Memory B cell (primary cell): ENCODE data around the gene SEC14L6.
"Not testable (repeated sequence)": the region's sequence is repeated elsewhere in the genome, so short reads cannot be mapped to it uniquely, and the experiment has no call there.

Experiments
- ATAC-seq: fragments of 150-1000 bp; cut with Tn5 transposase; 2 replicates; pipeline ENCODE4 v1.10.0; 2021; ENCODE audit warnings: low read depth, mild to moderate bottlenecking, moderate library complexity
- DNase-seq, 2 donors: peaks; one replicate each; pipeline ENCODE4 v3.0.0; 2022; ENCODE audit warnings: low spot score in 2 of 2
- H3K27ac Mint-ChIP-seq: one replicate; pipeline ENCODE4 v1.8.0; 2022; ENCODE audit warnings: mild to moderate bottlenecking, moderate library complexity, mixed read lengths
- H3K27me3 Mint-ChIP-seq: one replicate; pipeline ENCODE4 v1.8.0; 2022; ENCODE audit warnings: mixed read lengths
- H3K36me3 Mint-ChIP-seq: one replicate; pipeline ENCODE4 v1.8.0; 2022; ENCODE audit warnings: mild to moderate bottlenecking, mixed read lengths
- H3K4me1 Mint-ChIP-seq: one replicate; pipeline ENCODE4 v1.8.0; 2022; ENCODE audit warnings: mixed read lengths
- H3K4me3 Mint-ChIP-seq: one replicate; pipeline ENCODE4 v1.8.0; 2022; ENCODE audit warnings: mild to moderate bottlenecking, moderate library complexity, mixed read lengths
- H3K9me3 Mint-ChIP-seq: one replicate; pipeline ENCODE4 v1.8.0; 2022; ENCODE audit warnings: mixed read lengths

Gene SEC14L6

DNA sequence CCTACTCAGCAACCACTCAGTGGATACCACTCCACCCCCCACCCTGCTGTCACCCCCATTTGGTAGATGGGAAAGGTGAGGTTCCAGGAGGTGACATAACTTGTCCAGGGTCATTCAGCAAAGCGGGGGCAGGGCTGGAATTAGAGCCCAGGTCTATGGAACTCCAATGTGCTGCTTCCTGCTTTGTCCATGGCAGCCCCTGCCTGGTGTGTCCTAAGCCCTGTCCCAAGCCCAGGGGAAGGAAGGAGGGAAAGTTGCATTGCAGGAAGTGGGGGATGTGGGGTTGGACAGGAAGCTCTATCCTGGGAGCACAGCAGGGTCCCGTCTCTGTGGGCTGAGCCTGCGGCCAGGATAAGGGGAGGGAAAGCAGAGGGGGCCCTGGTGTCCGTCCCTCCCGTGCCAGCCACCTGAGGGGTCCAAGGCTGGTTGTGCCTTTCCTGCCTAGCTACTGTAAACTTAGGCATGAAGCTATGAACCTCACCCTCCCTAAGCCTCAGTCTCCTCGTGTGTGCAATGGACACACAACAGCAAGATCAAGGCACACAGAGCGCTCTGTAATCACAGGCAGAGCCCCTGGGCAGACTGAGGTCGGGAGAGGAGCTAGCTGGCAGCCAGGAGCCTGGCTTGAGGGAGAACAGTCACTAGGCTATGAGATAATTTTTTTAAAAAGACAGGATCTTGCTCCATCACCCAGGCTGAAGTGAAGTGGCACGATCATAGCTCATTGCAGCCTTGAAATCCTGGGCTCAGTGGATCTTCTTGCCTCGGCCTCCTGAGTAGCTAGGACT is 15.1 kb upstream of the SEC14L6 start:
- ATAC-seq, result no peak

DNA sequence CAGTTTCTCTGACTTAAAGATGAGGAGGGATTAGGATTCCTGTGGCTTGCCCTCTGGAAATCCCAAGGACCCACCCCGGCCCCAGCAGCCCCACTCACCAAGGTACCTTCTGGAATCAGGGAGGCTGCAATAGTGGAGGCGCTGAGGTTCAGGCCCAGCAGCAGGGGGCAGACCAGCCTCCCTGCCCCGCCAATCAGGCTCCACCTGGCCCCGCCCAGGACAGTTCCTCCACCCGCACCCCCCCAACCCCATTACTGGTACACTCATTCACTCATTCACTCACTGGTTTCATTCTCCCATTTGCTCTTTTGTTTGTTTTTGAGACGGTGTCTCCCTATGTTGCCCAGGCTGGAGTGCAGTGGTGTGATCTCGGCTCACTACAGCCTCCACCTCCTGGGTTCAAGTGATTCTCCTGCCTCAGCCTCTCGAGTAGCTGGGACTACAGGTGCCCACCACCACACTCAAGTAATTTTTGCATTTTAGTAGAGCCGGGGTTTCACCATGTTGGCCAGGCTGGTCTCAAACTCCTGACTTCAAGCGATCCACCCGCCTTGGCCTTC is 14.2 kb upstream of the SEC14L6 start:
- not testable (repeated sequence) for DNase-seq, H3K36me3 Mint-ChIP-seq, H3K4me1 Mint-ChIP-seq, H3K9me3 Mint-ChIP-seq, H3K4me3 Mint-ChIP-seq, H3K27ac Mint-ChIP-seq, ATAC-seq
- peaks cover 13% of the 10 kb centered on the region for H3K27me3 Mint-ChIP-seq

More for the DNA sequence above, 15.1 kb upstream of the SEC14L6 start:
- Mint-ChIP-seq H3K27me3 (peaks cover 13% of the 10 kb centered on the region), H3K9me3 (no peaks in the 10 kb centered on the region), H3K4me1 (peaks cover 3% of the 10 kb centered on the region), H3K36me3 (no peaks in the 10 kb centered on the region), H3K27ac (no peak overlapping the region), H3K4me3 (no peak overlapping the region)
- DNase-seq, result no peak

- Mint-ChIP-seq H3K27me3 (peaks cover 13% of the 10 kb centered on the region), H3K27ac (no peak overlapping the region), H3K4me1 (peaks cover 3% of the 10 kb centered on the region), H3K36me3 (no peaks in the 10 kb centered on the region), H3K9me3 (no peaks in the 10 kb centered on the region), H3K4me3 (no peak overlapping the region)
- ATAC-seq, result no peak
- no peak for DNase-seq
Measured at GRCh38 chr22:30559889-30560288, 13.3 kb upstream of the SEC14L6 start.

DNA sequence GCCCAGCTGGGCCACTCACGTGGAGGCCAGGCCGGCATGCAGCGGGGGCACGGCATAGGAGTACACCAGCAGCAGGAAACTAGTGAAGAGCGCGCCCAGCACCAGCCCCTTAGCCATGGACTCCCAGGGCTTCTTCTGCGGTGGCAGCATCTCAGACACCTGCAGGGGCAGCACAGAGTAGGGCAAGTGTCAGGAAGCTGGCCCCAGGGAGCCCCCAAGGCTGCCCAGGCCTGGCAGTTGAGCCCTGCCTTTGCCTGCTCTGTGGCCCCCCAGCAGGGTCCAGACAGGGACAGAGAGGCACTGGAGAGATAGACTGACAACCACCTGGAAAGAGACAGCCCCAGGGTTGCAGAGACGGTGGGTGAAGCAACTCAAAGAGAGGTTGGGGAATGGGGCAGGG is 10.7 kb upstream of the SEC14L6 start:
- peaks cover 10% of the 10 kb centered on the region for H3K27me3 Mint-ChIP-seq
- H3K4me1 Mint-ChIP-seq, result peaks cover 3% of the 10 kb centered on the region
- no peaks in the 10 kb centered on the region for H3K36me3 Mint-ChIP-seq
- DNase-seq (no peak), ATAC-seq (no peak)
- H3K4me3 Mint-ChIP-seq, result no peak overlapping the region
- H3K9me3 Mint-ChIP-seq, result no peaks in the 10 kb centered on the region
- no peak overlapping the region for H3K27ac Mint-ChIP-seq

- H3K4me1 Mint-ChIP-seq, result peaks cover 3% of the 10 kb centered on the region
- H3K36me3 Mint-ChIP-seq, result no peaks in the 10 kb centered on the region
- no peak for ATAC-seq
Measured at GRCh38 chr22:30556388-30556787, 9.8 kb upstream of the SEC14L6 start.

GRCh38 chr22:30555282-30556210 is 9.0 kb upstream of the SEC14L6 start:
- no peak overlapping the region for H3K27ac Mint-ChIP-seq
- H3K4me3 Mint-ChIP-seq, result no peak overlapping the region
- no peaks in the 10 kb centered on the region for H3K27me3 Mint-ChIP-seq
- H3K9me3 Mint-ChIP-seq, result no peaks in the 10 kb centered on the region
- ATAC-seq, result no peak
- H3K4me1 Mint-ChIP-seq, result no peaks in the 10 kb centered on the region
- H3K36me3 Mint-ChIP-seq, result no peaks in the 10 kb centered on the region
- no peak for DNase-seq

More at GRCh38 chr22:30556388-30556787, 9.8 kb upstream of the SEC14L6 start:
- DNase-seq, result no peak
- H3K27ac Mint-ChIP-seq, result no peak overlapping the region
- no peak overlapping the region for H3K4me3 Mint-ChIP-seq
- H3K27me3 Mint-ChIP-seq, result peaks cover 5% of the 10 kb centered on the region
- H3K9me3 Mint-ChIP-seq, result no peaks in the 10 kb centered on the region

- Mint-ChIP-seq H3K36me3 (no peaks in the 10 kb centered on the region), H3K9me3 (no peaks in the 10 kb centered on the region), H3K27me3 (peaks cover 3% of the 10 kb centered on the region), H3K27ac (no peak overlapping the region), H3K4me1 (no peaks in the 10 kb centered on the region), H3K4me3 (no peak overlapping the region)
- ATAC-seq (no peak), DNase-seq (no peak)
Measured at GRCh38 chr22:30553971-30554370, 7.4 kb upstream of the SEC14L6 start.

DNA sequence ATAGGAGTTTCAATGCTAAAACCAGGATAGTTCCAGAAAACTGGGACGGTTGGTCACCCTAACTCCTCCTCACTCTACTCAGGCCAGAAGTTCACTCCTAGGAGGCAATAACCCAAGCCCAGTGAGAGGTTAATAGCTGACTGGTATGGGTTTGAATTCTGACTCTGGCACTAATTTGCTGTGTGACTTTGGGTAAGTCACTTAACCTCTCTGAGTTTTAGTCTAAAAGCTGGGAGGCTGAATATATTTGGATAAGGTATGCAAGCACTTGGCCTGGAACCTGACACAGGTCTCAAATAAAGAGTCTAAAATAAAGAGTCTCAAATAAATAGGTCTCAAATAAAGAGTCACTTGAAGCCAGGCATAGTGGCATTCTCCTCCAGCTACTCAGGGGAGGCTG is 6.2 kb upstream of the SEC14L6 start:
- Mint-ChIP-seq H3K27me3 (peaks cover 7% of the 10 kb centered on the region), H3K27ac (no peak overlapping the region), H3K4me1 (no peaks in the 10 kb centered on the region), H3K4me3 (no peak overlapping the region), H3K9me3 (no peaks in the 10 kb centered on the region), H3K36me3 (no peaks in the 10 kb centered on the region)
- ATAC-seq (no peak), DNase-seq (no peak)

DNA sequence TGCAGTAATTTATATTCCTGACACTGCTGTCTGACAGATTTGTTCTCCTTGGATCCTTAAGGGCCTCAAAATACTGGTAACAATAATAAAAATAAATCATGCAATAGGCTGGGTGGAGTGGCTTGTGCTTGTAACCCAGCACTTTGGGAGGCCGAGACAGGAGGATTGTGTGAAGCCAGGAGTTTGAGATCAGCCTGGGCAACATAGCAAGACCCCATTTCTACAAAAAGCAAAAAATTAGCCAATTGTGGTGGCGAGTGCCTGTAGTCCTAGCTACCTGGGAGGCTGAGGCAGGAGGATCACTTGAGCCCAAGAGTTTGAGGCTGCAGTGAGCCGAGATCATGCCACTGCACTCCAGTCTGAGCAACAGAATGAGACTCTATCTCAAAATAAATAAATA is 5.3 kb upstream of the SEC14L6 start:
- H3K4me1 Mint-ChIP-seq, H3K36me3 Mint-ChIP-seq, H3K27ac Mint-ChIP-seq: not testable (repeated sequence)

DNA sequence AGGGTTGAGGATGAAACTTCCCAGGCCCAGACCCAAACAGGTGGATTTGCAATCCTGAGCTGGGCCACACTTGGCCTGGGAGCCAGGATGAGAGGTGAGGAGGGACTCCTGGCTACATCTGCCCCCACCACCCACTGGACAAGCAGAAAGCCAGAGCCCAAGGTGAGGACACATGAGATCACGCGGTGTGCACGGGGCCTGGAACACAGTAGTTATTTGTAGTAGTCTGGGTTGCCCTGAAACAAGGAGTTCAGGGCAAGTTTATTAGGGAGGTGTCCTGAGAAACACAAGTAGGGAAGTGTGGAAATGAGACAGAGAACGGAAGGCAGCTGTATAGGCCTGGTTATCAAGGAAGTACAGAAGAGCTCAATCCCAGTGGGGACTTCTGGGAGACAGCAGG is 647 bp upstream of the SEC14L6 start:
- Mint-ChIP-seq H3K27ac (no peak overlapping the region), H3K4me3 (no peak overlapping the region), H3K4me1 (no peaks in the 10 kb centered on the region), H3K9me3 (no peaks in the 10 kb centered on the region), H3K36me3 (no peaks in the 10 kb centered on the region), H3K27me3 (peaks cover 26% of the 10 kb centered on the region)
- DNase-seq (no peak), ATAC-seq (no peak)

More for the DNA sequence above, 5.3 kb upstream of the SEC14L6 start:
- not testable (repeated sequence) for H3K9me3 Mint-ChIP-seq, H3K4me3 Mint-ChIP-seq, H3K27me3 Mint-ChIP-seq, ATAC-seq, DNase-seq

DNA sequence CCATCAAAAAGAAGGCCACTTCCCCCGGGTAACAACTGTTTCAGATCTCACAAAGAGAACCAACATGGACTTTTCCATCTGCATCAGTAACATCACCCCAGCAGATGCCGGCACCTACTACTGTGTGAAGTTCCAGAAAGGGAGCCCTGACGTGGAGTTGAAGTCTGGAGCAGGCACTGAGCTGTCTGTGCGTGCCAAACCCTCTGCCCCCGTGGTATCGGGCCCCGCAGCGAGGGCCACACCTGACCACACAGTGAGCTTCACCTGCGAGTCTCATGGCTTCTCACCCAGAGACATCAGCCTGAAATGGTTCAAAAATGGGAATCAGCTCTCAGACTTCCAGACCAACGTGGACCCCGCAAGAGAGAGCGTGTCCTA is 3.7 kb downstream of the SEC14L6 start:
- no peak for ATAC-seq
- Mint-ChIP-seq H3K4me1 (no peaks in the 10 kb centered on the region), H3K36me3 (no peaks in the 10 kb centered on the region), H3K9me3 (no peaks in the 10 kb centered on the region), H3K4me3 (no peak overlapping the region), H3K27ac (no peak overlapping the region), H3K27me3 (peaks cover 23% of the 10 kb centered on the region)
- no peak for DNase-seq

- no peaks in the 10 kb centered on the region for H3K36me3 Mint-ChIP-seq
- no peaks in the 10 kb centered on the region for H3K4me1 Mint-ChIP-seq
- peaks cover 25% of the 10 kb centered on the region for H3K27me3 Mint-ChIP-seq
- DNase-seq (no peak), ATAC-seq (no peak)
- no peaks in the 10 kb centered on the region for H3K9me3 Mint-ChIP-seq
- H3K27ac Mint-ChIP-seq, result no peak overlapping the region
- H3K4me3 Mint-ChIP-seq, result no peak overlapping the region
Measured at GRCh38 chr22:30541961-30542810, 4.4 kb downstream of the SEC14L6 start.

- H3K4me1 Mint-ChIP-seq, H3K27ac Mint-ChIP-seq, H3K36me3 Mint-ChIP-seq, DNase-seq, H3K9me3 Mint-ChIP-seq, ATAC-seq, H3K4me3 Mint-ChIP-seq: not testable (repeated sequence)
- H3K27me3 Mint-ChIP-seq, result peaks cover 24% of the 10 kb centered on the region
Measured at GRCh38 chr22:30541511-30541910, 5.0 kb downstream of the SEC14L6 start.
